ENCODE data around the gene ADCYAP1.

ADCYAP1 gene

DNA sequence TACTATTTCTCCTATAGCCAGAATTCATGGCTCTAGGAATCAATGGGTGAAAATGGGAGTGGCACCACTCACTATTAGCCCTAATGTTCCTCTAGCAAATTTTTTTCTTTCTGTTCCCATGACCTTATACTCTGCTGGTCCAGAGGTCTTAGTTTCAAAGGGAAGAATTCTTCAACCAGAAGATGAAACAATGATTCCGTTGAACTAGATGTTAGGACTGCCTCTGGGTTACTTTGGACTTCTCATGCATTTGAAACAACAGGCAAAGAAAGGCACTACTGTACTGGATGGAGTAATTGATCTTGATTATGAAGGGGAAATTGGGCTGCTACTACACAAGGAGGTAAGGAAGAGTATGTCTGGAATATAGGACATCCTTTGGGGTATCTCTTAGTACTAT, 18.6 kb upstream of the ADCYAP1 start:
- no peak for ATAC-seq

GRCh38 chr18:887716-888115, 17.0 kb upstream of the ADCYAP1 start:
- no peak for ATAC-seq
- TF ChIP-seq GLIS3 (CRISPR knock-in tag; IDR thresholded peaks at IDR 0.05) = no peak
- no peak for TF ChIP-seq SNAI2 (CRISPR knock-in tag; IDR thresholded peaks at IDR 0.05)
- TF ChIP-seq TOX (CRISPR knock-in tag; IDR thresholded peaks at IDR 0.05; ENCODE audit: borderline replicate concordance) = no peak

More for the DNA sequence above, 18.6 kb upstream of the ADCYAP1 start:
- TF ChIP-seq OSR1 (CRISPR knock-in tag; IDR thresholded peaks at IDR 0.05) (no peak), GLIS3 (CRISPR knock-in tag; IDR thresholded peaks at IDR 0.05) (no peak), ISL1 (CRISPR knock-in tag; IDR thresholded peaks at IDR 0.05) (no peak), SNAI2 (CRISPR knock-in tag; IDR thresholded peaks at IDR 0.05) (no peak), RARB (CRISPR knock-in tag; IDR thresholded peaks at IDR 0.05) (no peak), TOX (CRISPR knock-in tag; IDR thresholded peaks at IDR 0.05; ENCODE audit: borderline replicate concordance) (no peak)
- TF ChIP-seq, protein P1, sequence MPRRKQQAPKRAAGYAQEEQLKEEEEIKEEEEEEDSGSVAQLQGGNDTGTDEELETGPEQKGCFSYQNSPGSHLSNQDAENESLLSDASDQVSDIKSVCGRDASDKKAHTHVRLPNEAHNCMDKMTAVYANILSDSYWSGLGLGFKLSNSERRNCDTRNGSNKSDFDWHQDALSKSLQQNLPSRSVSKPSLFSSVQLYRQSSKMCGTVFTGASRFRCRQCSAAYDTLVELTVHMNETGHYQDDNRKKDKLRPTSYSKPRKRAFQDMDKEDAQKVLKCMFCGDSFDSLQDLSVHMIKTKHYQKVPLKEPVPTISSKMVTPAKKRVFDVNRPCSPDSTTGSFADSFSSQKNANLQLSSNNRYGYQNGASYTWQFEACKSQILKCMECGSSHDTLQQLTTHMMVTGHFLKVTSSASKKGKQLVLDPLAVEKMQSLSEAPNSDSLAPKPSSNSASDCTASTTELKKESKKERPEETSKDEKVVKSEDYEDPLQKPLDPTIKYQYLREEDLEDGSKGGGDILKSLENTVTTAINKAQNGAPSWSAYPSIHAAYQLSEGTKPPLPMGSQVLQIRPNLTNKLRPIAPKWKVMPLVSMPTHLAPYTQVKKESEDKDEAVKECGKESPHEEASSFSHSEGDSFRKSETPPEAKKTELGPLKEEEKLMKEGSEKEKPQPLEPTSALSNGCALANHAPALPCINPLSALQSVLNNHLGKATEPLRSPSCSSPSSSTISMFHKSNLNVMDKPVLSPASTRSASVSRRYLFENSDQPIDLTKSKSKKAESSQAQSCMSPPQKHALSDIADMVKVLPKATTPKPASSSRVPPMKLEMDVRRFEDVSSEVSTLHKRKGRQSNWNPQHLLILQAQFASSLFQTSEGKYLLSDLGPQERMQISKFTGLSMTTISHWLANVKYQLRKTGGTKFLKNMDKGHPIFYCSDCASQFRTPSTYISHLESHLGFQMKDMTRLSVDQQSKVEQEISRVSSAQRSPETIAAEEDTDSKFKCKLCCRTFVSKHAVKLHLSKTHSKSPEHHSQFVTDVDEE (CRISPR knock-in tag; IDR thresholded peaks at IDR 0.05) = no peak

GRCh38 chr18:892316-892715, 12.4 kb upstream of the ADCYAP1 start:
- no peak for ATAC-seq
- TF ChIP-seq PPARA (CRISPR knock-in tag; IDR thresholded peaks at IDR 0.05; ENCODE audit: borderline replicate concordance) = no peak
- no peak for TF ChIP-seq SNAI2 (CRISPR knock-in tag; IDR thresholded peaks at IDR 0.05)
- TF ChIP-seq PATZ1 (CRISPR knock-in tag; IDR thresholded peaks at IDR 0.05; ENCODE audit: borderline replicate concordance) = no peak
- TF ChIP-seq OSR1 (CRISPR knock-in tag; IDR thresholded peaks at IDR 0.05) = no peak
- TF ChIP-seq ZNF565 (CRISPR knock-in tag; conservative IDR thresholded peaks at IDR 0.05; ENCODE audit: low read depth) = no peak

- no peak for TF ChIP-seq ZFP3 (CRISPR knock-in tag; IDR thresholded peaks at IDR 0.05)
- TF ChIP-seq, protein P2, sequence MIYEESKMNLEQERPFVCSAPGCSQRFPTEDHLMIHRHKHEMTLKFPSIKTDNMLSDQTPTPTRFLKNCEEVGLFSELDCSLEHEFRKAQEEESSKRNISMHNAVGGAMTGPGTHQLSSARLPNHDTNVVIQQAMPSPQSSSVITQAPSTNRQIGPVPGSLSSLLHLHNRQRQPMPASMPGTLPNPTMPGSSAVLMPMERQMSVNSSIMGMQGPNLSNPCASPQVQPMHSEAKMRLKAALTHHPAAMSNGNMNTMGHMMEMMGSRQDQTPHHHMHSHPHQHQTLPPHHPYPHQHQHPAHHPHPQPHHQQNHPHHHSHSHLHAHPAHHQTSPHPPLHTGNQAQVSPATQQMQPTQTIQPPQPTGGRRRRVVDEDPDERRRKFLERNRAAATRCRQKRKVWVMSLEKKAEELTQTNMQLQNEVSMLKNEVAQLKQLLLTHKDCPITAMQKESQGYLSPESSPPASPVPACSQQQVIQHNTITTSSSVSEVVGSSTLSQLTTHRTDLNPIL (CRISPR knock-in tag; IDR thresholded peaks at IDR 0.05; ENCODE audit: low read depth) = no peak
- TF ChIP-seq, protein P3, sequence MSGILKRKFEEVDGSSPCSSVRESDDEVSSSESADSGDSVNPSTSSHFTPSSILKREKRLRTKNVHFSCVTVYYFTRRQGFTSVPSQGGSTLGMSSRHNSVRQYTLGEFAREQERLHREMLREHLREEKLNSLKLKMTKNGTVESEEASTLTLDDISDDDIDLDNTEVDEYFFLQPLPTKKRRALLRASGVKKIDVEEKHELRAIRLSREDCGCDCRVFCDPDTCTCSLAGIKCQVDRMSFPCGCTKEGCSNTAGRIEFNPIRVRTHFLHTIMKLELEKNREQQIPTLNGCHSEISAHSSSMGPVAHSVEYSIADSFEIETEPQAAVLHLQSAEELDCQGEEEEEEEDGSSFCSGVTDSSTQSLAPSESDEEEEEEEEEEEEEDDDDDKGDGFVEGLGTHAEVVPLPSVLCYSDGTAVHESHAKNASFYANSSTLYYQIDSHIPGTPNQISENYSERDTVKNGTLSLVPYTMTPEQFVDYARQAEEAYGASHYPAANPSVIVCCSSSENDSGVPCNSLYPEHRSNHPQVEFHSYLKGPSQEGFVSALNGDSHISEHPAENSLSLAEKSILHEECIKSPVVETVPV (CRISPR knock-in tag; IDR thresholded peaks at IDR 0.05) = no peak
- ATAC-seq = no peak
These were observed 8.4 kb upstream of the ADCYAP1 start for GRCh38 chr18:896315-896714.

DNA sequence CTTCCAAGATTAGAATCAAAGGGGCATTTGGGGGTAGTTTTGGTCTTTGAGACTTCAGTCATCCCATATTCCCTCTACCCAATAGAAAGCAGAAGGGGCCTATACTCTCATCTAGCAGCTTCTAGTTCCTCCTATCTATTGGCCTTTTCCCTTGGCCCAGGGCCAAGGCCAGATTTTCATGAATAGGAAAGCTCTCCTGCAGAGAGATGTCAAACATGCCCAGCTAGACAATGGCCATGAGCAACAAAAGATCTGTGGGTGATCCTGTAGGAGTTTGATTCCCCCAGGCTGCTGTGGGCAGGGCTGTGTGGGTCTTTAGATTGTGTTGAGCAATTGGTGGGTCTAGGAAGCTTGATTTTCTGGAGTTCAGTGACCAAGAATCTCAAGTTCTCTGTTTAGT, 2.9 kb upstream of the ADCYAP1 start:
- TF ChIP-seq, protein P1 (CRISPR knock-in tag; IDR thresholded peaks at IDR 0.05) = no peak
- TF ChIP-seq, protein P2 (CRISPR knock-in tag; IDR thresholded peaks at IDR 0.05; ENCODE audit: low read depth) = no peak
- ATAC-seq = no peak
